Muscle of back (tissue), 11 donors: ENCODE results near the gene BRSK2. TPM values are rescaled to one million over a fixed set of nuclear protein-coding genes. Genes with fewer than 3 reads are reported as not detected.

Experiments used
- DNase-seq, 3 donors: peaks; one replicate each; pipeline versions ENCODE4 v3.0.0 to v3.0.0-alpha.2; 2013
- polyA plus RNA-seq, 10 donors: library from polyadenylated mRNA; unstranded; fragments of 120-200 nt; gene quantifications; one replicate each; pipeline ENCODE4 v1.2.1, GENCODE V29; 2013; ENCODE audit not compliant: insufficient read length in 10 of 10

BRSK2 gene
- polyA plus RNA-seq, 10 donors: 0.76 to 2.2 (median 1.4) TPM

GRCh38 chr11:1375161-1375954 is 14.4 kb upstream of the BRSK2 start:
- DNase-seq: no peak

GRCh38 chr11:1375955-1376258 is 13.8 kb upstream of the BRSK2 start:
- DNase-seq: no peak

GRCh38 chr11:1377231-1377780 is 12.4 kb upstream of the BRSK2 start:
- no peak for DNase-seq

GRCh38 chr11:1381793-1382425 is 7.8 kb upstream of the BRSK2 start:
- no peak for DNase-seq

GRCh38 chr11:1382429-1382828 is 7.3 kb upstream of the BRSK2 start:
- no peak for DNase-seq

- peak; percentile 43 to 88 (median 83) for DNase-seq
Observed at GRCh38 chr11:1382831-1383607, 6.7 kb upstream of the BRSK2 start.

- no peak for DNase-seq
Observed at GRCh38 chr11:1384199-1384970, 5.3 kb upstream of the BRSK2 start.

- no peak for DNase-seq
Observed at GRCh38 chr11:1387521-1387920, 2.2 kb upstream of the BRSK2 start.

GRCh38 chr11:1387961-1388762 is 1.6 kb upstream of the BRSK2 start:
- DNase-seq: no peak

GRCh38 chr11:1388763-1389102 is 1.0 kb upstream of the BRSK2 start:
- DNase-seq: no peak

- DNase-seq: peak; percentile 91 to 98 (median 93)
Observed at GRCh38 chr11:1389103-1389931, 417 bp upstream of the BRSK2 start.

GRCh38 chr11:1390569-1391164 is 933 bp downstream of the BRSK2 start:
- DNase-seq: peak in 2 of 3 donors; percentile 30 to 56

- DNase-seq: peak in 1 of 3 donors; percentile 54
Observed at GRCh38 chr11:1391165-1392075, 1.7 kb downstream of the BRSK2 start.

GRCh38 chr11:1392111-1392510 is 2.4 kb downstream of the BRSK2 start:
- no peak for DNase-seq

GRCh38 chr11:1392561-1392960 is 2.8 kb downstream of the BRSK2 start:
- no peak for DNase-seq

GRCh38 chr11:1393038-1393710 is 3.4 kb downstream of the BRSK2 start:
- DNase-seq: no peak

- no peak for DNase-seq
Observed at GRCh38 chr11:1394936-1395772, 5.4 kb downstream of the BRSK2 start.
